ENCODE results near the gene REV3L.
A peak's percentile ranks its signal among the peaks of the same experiment; 100 is the strongest.

REV3L gene

DNA sequence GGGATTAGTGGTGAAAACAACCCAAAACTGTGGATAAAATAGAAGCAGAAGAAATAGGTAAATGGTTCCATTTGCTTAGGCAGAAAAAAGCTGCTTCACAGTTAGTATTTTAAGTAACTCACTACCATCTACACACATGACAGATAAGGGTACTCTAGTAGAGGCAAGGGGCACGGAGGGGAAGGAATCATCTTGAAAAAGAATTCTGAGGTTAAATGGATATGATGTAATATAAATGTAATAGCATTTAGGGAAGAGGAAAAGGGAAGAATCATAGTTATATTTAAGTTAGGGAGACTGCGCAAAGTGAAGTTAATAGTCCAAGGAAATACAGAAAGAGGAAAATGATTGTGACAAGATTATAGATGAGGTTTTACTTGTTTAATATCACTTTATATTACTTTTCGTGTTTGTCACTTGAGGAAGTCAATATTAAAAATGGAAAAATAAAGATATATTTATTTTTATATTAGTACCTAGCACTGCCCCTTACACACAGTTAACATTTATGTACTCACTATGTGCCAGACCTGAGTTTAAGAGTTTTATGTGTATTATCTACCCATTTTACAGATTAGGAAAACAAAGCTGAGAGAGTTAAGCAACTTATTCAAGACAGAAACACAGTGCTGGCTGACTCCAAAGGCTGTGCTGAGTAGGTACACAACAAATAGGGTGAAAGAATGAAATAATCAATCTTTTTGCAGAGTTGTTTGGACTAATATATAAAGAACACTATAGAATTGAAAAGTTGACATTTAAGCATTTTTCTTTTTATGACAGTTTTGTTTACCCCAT lies 128.1 kb downstream of the REV3L start:
- no peak overlapping the region for H3K4me3 Mint-ChIP-seq
- TF ChIP-seq, protein P1, sequence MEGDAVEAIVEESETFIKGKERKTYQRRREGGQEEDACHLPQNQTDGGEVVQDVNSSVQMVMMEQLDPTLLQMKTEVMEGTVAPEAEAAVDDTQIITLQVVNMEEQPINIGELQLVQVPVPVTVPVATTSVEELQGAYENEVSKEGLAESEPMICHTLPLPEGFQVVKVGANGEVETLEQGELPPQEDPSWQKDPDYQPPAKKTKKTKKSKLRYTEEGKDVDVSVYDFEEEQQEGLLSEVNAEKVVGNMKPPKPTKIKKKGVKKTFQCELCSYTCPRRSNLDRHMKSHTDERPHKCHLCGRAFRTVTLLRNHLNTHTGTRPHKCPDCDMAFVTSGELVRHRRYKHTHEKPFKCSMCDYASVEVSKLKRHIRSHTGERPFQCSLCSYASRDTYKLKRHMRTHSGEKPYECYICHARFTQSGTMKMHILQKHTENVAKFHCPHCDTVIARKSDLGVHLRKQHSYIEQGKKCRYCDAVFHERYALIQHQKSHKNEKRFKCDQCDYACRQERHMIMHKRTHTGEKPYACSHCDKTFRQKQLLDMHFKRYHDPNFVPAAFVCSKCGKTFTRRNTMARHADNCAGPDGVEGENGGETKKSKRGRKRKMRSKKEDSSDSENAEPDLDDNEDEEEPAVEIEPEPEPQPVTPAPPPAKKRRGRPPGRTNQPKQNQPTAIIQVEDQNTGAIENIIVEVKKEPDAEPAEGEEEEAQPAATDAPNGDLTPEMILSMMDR (IDR thresholded peaks at IDR 0.05) = no peak
- no peak overlapping the region for H3K27ac Mint-ChIP-seq
- peaks cover 51% of the 10 kb centered on the region for H3K36me3 Mint-ChIP-seq (ENCODE audit: low read depth)
- DNase-seq = no peak
- peaks cover 8% of the 10 kb centered on the region for H3K4me1 Mint-ChIP-seq
- H3K9me3 Mint-ChIP-seq = no peaks in the 10 kb centered on the region
- no peaks in the 10 kb centered on the region for H3K27me3 Mint-ChIP-seq (ENCODE audit: low read depth, poor library complexity)

DNA sequence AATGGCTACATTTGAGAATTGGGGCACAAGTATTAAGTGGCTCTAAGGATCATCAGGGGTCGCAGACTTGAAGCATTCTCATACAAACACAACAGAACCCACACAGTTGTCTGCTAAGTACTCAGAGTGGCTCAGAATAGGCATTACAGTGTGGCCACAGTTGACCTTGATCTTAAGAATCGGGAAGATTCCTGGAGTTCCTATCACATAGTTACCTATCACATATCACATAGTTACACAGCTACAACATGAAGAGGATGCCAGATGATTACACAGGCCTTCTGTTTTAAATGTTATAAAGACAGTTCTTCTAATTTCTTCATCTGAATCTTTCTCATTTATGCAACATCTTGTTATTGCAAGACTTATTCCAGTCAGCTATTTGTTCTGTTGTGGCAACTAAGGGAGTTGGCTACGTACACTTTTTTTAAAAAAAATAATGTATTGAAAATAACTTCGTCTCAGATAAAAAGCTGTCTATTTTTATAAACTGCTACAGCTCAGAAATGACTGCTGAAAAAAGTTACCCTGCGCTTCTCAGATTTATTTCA lies 129.0 kb downstream of the REV3L start:
- TF ChIP-seq, protein P1 (IDR thresholded peaks at IDR 0.05) = no peak
- DNase-seq = no peak
- Mint-ChIP-seq H3K27me3 (ENCODE audit: low read depth, poor library complexity) (no peaks in the 10 kb centered on the region), H3K4me1 (peaks cover 8% of the 10 kb centered on the region), H3K27ac (no peak overlapping the region), H3K4me3 (no peak overlapping the region), H3K9me3 (no peaks in the 10 kb centered on the region), H3K36me3 (ENCODE audit: low read depth) (peaks cover 61% of the 10 kb centered on the region)

DNA sequence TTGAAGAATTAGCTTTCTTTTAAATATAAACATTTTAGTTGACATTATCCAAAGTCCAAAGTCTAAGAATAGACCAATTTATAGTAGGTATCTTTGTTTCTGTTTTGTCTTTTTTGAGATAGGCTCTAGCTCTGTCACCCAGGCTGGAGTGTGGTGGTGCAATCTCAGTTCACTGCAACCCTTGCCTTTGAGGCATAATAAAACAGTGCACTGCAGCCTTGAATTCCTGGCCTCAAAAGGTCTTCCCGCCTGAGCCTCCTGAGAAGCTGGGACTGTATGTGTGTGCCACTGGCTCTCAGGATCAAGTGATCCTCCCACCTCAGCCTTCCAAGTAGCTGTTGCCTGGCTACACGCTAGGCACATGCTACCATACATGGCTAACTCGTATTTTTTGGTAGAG lies 135.4 kb downstream of the REV3L start:
- no peak for DNase-seq
- Mint-ChIP-seq H3K36me3 (ENCODE audit: low read depth) (peaks cover 44% of the 10 kb centered on the region), H3K27ac (peak overlapping the region; percentile 66), H3K9me3 (no peaks in the 10 kb centered on the region), H3K4me3 (no peak overlapping the region), H3K4me1 (no peaks in the 10 kb centered on the region), H3K27me3 (ENCODE audit: low read depth, poor library complexity) (no peaks in the 10 kb centered on the region)
- TF ChIP-seq, protein P1 (IDR thresholded peaks at IDR 0.05) = no peak

DNA sequence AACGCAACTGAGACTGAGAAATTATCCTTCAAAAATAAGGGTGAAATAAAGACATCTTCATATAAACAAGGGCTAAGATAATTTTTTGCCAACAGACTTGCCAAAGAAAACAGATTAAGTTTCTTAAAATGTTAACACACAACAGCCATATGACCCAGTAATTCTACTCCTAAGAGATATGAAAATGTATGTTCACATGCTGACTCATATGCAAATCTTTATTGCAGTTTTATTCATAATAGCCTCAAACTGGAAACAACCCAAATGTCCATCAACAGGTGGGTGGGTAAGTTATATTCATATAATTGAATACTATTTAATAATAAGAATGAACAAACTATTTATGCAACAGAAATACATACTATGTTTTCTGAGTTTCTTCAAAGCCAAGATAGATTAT lies 140.1 kb downstream of the REV3L start:
- no peak for DNase-seq
- no peak overlapping the region for H3K27ac Mint-ChIP-seq
- TF ChIP-seq, protein P1 (IDR thresholded peaks at IDR 0.05) = no peak
- H3K36me3 Mint-ChIP-seq (ENCODE audit: low read depth) = peaks cover 31% of the 10 kb centered on the region
- H3K4me3 Mint-ChIP-seq = no peak overlapping the region
- no peaks in the 10 kb centered on the region for H3K4me1 Mint-ChIP-seq
- H3K27me3 Mint-ChIP-seq (ENCODE audit: low read depth, poor library complexity) = no peaks in the 10 kb centered on the region
- no peaks in the 10 kb centered on the region for H3K9me3 Mint-ChIP-seq

DNA sequence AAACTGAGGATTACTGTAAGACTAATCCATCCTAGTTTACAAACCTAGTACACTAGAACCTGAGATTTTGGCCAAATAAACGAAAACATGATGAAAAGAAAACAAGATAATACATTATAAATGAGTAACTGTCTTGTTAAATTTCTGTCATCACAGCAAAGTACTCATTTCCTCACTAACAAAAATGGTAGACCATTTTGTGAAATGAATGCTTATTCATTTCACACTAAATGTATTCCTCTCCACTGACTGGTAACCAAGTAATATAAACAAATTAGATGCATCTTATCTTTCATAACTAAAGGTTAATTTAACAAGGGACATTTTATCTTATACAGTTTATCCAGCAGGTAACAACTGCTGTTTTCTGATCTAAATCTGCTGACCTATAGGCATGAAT lies 143.7 kb downstream of the REV3L start:
- Mint-ChIP-seq H3K36me3 (ENCODE audit: low read depth) (peaks cover 34% of the 10 kb centered on the region), H3K9me3 (no peaks in the 10 kb centered on the region), H3K27ac (no peak overlapping the region), H3K4me1 (no peaks in the 10 kb centered on the region), H3K4me3 (no peak overlapping the region), H3K27me3 (ENCODE audit: low read depth, poor library complexity) (no peaks in the 10 kb centered on the region)
- TF ChIP-seq, protein P1 (IDR thresholded peaks at IDR 0.05) = no peak
- DNase-seq = no peak

DNA sequence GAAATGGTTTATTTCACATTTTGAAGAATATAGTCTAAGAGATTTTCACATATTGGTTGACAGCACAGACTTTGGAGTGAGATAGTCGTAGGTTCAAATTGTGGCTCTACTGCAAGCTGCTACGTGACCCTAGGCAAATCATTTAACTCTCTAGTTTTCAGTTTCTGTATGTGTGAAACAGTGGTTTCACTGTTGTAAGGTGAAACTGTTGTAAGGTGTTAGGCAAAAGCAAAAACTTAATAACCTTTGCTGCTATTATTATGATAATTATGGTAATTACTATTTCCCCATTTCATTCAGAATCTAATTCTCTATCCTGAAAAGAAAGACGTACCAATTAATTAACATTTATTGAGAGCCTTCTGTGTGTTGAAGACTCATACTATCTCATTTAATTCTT lies 144.2 kb downstream of the REV3L start:
- TF ChIP-seq, protein P1 (IDR thresholded peaks at IDR 0.05) = no peak
- Mint-ChIP-seq H3K4me1 (no peaks in the 10 kb centered on the region), H3K27ac (no peak overlapping the region), H3K36me3 (ENCODE audit: low read depth) (peaks cover 29% of the 10 kb centered on the region), H3K9me3 (no peaks in the 10 kb centered on the region), H3K4me3 (no peak overlapping the region), H3K27me3 (ENCODE audit: low read depth, poor library complexity) (no peaks in the 10 kb centered on the region)
- no peak for DNase-seq

Measured in nephron progenitor cell (in vitro differentiated cells).